ENCODE results near the gene PLA2G2C.
A peak's percentile ranks its signal among the peaks of the same experiment; 100 is the strongest.
"Not testable (repeated sequence)": the region's sequence is repeated elsewhere in the genome, so short reads cannot be mapped to it uniquely, and the experiment has no call there.

Gene PLA2G2C

GRCh38 chr1:20185834-20186782 is at the start of gene PLA2G2C, which contains the start of gene UBXN10:
Gene PLA2G2C, minus strand, starts transcription at chr1:20186518. Its CDS starts 9,155 bp downstream, at chr1:20177363.
Gene UBXN10, plus strand, starts transcription at chr1:20186096. Its CDS starts 4,466 bp downstream, at chr1:20190562.
- peak; percentile 19 for DNase-seq (ENCODE audit: low read depth)

- DNase-seq (ENCODE audit: low read depth): no peak
Observed at GRCh38 chr1:20234788-20235535, 48.6 kb upstream of the PLA2G2C start.

- DNase-seq (ENCODE audit: low read depth): no peak
Observed at GRCh38 chr1:20233866-20234265, 47.5 kb upstream of the PLA2G2C start.

DNA sequence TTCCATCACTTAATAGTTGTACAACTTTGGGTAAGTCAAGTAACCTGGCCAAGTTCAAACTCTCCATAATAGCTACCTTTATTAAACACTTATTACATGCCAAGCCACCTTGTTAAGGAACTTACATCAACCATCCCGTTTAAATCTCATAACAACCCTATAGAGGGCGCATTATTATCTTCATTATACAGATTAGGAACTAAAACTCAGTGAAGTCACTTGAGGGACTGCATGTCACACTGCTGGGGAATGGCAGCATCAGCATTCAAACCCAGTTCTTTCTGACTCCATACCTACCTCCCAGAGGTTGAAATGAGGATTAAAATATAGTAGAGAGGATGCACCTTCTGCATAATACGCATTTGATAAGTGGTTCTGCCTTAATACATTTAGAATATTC is 47.1 kb upstream of the PLA2G2C start:
- DNase-seq (ENCODE audit: low read depth): no peak

DNA sequence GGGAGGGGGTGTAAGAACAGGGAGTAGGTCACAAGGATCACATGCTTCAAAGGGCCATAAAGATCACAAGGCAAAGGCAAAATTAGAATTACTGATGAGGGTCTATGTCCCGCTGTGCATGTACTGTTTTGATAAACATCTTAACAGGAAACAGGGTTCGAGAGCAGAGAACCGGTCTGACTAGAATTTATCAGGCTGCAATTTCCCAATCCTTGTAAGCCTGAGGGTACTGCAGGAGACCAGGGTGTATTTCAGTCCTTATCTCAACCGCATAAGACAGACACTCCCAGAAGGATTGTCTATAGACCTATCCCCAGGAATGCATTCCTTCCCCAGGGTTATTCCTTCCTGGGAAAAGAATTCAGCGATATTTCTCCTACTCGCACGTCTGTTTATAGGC is 46.2 kb upstream of the PLA2G2C start:
- not testable (repeated sequence) for DNase-seq (ENCODE audit: low read depth)

- DNase-seq (ENCODE audit: low read depth): no peak
Observed at GRCh38 chr1:20229171-20229570, 42.9 kb upstream of the PLA2G2C start.

- no peak for DNase-seq (ENCODE audit: low read depth)
Observed at GRCh38 chr1:20228314-20228825, 42.1 kb upstream of the PLA2G2C start.

GRCh38 chr1:20227704-20228103 is 41.4 kb upstream of the PLA2G2C start:
- no peak for DNase-seq (ENCODE audit: low read depth)

DNA sequence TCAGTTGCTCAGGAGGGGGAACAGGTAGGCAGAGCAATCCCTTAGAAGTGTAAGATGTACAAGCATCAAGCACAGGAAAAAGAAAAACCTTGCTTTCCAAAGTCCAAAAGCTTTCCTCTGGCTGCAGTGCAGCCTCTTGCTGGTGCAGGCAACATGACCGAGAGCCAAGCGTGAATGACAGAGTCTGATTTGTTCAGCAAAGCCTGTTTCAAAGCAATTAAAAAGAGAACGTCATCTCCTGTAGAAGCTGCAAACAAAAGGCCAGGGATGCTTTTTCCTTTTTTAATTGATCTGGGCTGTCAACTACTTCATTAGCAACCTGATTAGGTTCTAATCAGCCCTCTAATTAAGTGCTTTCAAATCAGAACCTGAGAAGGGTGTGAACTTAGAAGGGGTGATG is 38.2 kb upstream of the PLA2G2C start:
- no peak for DNase-seq (ENCODE audit: low read depth)

GRCh38 chr1:20223551-20224419 is 37.5 kb upstream of the PLA2G2C start:
- DNase-seq (ENCODE audit: low read depth): no peak

GRCh38 chr1:20223106-20223505 is 36.8 kb upstream of the PLA2G2C start:
- no peak for DNase-seq (ENCODE audit: low read depth)

GRCh38 chr1:20220036-20220435 is 33.7 kb upstream of the PLA2G2C start:
- no peak for DNase-seq (ENCODE audit: low read depth)

GRCh38 chr1:20219053-20219452 is 32.7 kb upstream of the PLA2G2C start:
- DNase-seq (ENCODE audit: low read depth): not testable (repeated sequence)

DNA sequence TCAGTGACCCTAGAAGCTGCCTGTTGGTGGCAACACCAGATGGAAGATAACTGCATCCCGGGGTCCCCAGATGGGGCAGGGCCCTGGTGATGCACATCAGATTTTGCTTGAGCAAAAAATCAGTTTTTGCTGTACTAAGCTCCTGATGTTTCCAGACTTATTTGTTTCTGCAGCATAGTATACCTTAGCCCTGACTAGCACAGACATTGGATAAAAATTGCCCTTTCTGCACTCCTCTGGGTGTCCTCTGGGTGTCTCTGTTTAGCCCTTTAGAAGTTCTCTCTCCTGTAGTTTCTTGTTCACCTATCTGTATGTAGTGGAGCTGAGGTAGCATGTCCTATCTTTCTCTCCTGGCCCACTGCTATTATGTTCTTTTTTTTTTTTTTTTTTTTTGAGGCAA is 30.3 kb upstream of the PLA2G2C start:
- no peak for DNase-seq (ENCODE audit: low read depth)

DNA sequence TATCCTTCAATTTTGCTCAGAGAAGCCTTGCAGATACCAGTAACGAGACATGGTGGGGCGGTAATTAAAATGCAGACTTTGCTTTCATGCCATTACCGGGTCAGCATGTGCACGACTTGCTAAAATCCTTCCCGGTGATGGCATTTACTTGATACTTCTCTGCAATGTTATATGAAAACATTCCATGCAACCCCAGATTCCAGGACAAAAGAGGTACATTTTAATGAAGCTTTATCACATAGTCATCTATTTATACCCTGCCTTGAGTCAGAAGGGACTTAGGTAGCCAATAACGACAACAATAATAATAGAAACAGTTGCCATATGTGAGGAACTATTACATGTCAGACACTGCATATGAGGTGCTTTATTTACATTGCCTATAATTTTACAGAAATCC is 29.4 kb upstream of the PLA2G2C start:
- no peak for DNase-seq (ENCODE audit: low read depth)

DNA sequence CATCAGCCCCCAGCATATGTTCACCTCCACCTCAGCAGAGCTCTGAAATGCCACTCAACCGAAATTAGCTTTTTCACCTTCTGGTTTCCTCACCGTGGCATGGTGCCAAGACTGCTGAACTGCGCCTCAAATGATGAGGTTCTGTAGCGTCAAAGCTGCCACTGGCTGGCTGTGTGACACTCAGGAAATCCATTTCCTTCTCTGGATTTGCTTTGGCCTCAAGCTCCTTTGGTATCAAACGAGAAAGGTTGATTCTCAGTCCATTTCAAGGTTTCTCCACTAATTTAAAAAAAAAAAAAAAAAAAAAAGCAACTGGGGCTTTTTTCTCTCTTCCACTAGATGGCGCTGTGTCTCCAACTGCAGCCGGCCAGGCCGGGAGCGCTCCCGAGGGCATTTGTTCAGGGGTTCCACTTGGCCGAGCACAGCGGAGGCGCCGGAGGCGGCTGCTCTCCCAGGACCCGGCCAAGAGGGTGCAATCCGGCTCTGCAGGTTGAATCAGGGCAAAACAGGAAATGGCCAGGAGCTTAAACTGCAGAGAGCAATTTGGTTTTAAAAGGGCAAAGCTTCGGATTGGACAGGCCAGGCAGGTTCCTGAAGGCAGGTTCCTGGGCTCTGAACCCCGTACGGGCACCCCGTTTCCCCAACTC is 26.5 kb upstream of the PLA2G2C start:
- DNase-seq (ENCODE audit: low read depth): peak; percentile 30

- DNase-seq (ENCODE audit: low read depth): no peak
Observed at GRCh38 chr1:20212085-20212684, 25.9 kb upstream of the PLA2G2C start.

- DNase-seq (ENCODE audit: low read depth): no peak
Observed at GRCh38 chr1:20211511-20211931, 25.2 kb upstream of the PLA2G2C start.

GRCh38 chr1:20210736-20211460 is 24.6 kb upstream of the PLA2G2C start:
- no peak for DNase-seq (ENCODE audit: low read depth)

DNA sequence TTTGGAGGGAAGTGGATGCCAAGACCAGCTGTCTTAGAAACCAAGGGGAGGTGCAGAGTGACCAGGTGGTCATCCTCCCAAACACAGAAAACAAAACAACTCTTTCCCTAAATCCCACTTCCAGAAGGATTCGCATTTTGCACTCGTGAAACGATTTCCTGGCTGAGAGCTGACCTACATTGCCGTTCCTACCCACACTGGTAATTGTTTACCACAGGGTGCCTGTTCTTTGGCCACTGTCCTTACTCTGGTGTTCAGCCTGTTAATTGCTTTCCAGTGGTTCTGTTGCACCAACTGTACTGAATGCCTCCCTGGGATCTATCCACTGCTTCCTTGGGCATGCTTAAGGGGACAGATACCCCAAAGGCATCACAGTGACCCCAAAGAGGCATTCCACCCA is 23.2 kb upstream of the PLA2G2C start:
- DNase-seq (ENCODE audit: low read depth): no peak

Measured in activated T-cell treated with anti-CD3 and anti-CD28 coated beads for 1 hour (primary cell).